Stimulated activated CD4-positive, alpha-beta T cell treated with anti-CD3 and anti-CD28 coated beads, TNF-alpha, amount 100 ng/mL, for 48 hours (primary cell): Measurements from ENCODE around the gene FRMD4B.
A peak's percentile ranks its signal among the peaks of the same experiment; 100 is the strongest.

Source experiments
- DNase-seq, 3 donors: peaks; one replicate each; pipeline ENCODE4 v3.0.0-alpha.2; 2020; ENCODE audit warnings: low read depth in 3 of 3

Gene FRMD4B

GRCh38 chr3:69174871-69175737 is 210.8 kb downstream of the FRMD4B start:
- DNase-seq = no peak

- no peak for DNase-seq
These were observed 211.4 kb downstream of the FRMD4B start for GRCh38 chr3:69174445-69174844.

- no peak for DNase-seq
These were observed 213.8 kb downstream of the FRMD4B start for GRCh38 chr3:69172058-69172457.

GRCh38 chr3:69166446-69166845 is 219.4 kb downstream of the FRMD4B start:
- DNase-seq = no peak

- DNase-seq = no peak
These were observed 220.1 kb downstream of the FRMD4B start for GRCh38 chr3:69165744-69166143.

- no peak for DNase-seq
These were observed 221.6 kb downstream of the FRMD4B start for GRCh38 chr3:69164296-69164695.

GRCh38 chr3:69162308-69162980 is 223.4 kb downstream of the FRMD4B start:
- DNase-seq = no peak

GRCh38 chr3:69161587-69162307 is 224.1 kb downstream of the FRMD4B start:
- DNase-seq = peak in 1 of 3 donors; percentile 6

- no peak for DNase-seq
These were observed 225.4 kb downstream of the FRMD4B start for GRCh38 chr3:69160525-69160924.

- DNase-seq = no peak
These were observed 225.8 kb downstream of the FRMD4B start for GRCh38 chr3:69160107-69160506.

GRCh38 chr3:69149586-69149985 is 236.3 kb downstream of the FRMD4B start:
- no peak for DNase-seq

- DNase-seq = no peak
These were observed 240.2 kb downstream of the FRMD4B start for GRCh38 chr3:69145688-69146087.

- DNase-seq = no peak
These were observed 241.2 kb downstream of the FRMD4B start for GRCh38 chr3:69144631-69145245.

- no peak for DNase-seq
These were observed 242.3 kb downstream of the FRMD4B start for GRCh38 chr3:69143612-69144011.

GRCh38 chr3:69142797-69143454 is 243.0 kb downstream of the FRMD4B start:
- DNase-seq = no peak

GRCh38 chr3:69142090-69142489 is 243.8 kb downstream of the FRMD4B start:
- no peak for DNase-seq

GRCh38 chr3:69141313-69141712 is 244.6 kb downstream of the FRMD4B start:
- DNase-seq = no peak

- DNase-seq = no peak
These were observed 248.5 kb downstream of the FRMD4B start for GRCh38 chr3:69137412-69137811.

GRCh38 chr3:69137005-69137404 is 248.9 kb downstream of the FRMD4B start:
- no peak for DNase-seq

GRCh38 chr3:69130689-69131088 is 255.2 kb downstream of the FRMD4B start:
- no peak for DNase-seq

- DNase-seq = no peak
These were observed 256.4 kb downstream of the FRMD4B start for GRCh38 chr3:69129531-69129930.

GRCh38 chr3:69128509-69128908 is 257.4 kb downstream of the FRMD4B start:
- no peak for DNase-seq
